ENCODE measurements around the gene E2F8.
"Not testable (repeated sequence)": the region's sequence is repeated elsewhere in the genome, so short reads cannot be mapped to it uniquely, and the experiment has no call there.

Gene E2F8, protein sequence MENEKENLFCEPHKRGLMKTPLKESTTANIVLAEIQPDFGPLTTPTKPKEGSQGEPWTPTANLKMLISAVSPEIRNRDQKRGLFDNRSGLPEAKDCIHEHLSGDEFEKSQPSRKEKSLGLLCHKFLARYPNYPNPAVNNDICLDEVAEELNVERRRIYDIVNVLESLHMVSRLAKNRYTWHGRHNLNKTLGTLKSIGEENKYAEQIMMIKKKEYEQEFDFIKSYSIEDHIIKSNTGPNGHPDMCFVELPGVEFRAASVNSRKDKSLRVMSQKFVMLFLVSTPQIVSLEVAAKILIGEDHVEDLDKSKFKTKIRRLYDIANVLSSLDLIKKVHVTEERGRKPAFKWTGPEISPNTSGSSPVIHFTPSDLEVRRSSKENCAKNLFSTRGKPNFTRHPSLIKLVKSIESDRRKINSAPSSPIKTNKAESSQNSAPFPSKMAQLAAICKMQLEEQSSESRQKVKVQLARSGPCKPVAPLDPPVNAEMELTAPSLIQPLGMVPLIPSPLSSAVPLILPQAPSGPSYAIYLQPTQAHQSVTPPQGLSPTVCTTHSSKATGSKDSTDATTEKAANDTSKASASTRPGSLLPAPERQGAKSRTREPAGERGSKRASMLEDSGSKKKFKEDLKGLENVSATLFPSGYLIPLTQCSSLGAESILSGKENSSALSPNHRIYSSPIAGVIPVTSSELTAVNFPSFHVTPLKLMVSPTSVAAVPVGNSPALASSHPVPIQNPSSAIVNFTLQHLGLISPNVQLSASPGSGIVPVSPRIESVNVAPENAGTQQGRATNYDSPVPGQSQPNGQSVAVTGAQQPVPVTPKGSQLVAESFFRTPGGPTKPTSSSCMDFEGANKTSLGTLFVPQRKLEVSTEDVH

DNA sequence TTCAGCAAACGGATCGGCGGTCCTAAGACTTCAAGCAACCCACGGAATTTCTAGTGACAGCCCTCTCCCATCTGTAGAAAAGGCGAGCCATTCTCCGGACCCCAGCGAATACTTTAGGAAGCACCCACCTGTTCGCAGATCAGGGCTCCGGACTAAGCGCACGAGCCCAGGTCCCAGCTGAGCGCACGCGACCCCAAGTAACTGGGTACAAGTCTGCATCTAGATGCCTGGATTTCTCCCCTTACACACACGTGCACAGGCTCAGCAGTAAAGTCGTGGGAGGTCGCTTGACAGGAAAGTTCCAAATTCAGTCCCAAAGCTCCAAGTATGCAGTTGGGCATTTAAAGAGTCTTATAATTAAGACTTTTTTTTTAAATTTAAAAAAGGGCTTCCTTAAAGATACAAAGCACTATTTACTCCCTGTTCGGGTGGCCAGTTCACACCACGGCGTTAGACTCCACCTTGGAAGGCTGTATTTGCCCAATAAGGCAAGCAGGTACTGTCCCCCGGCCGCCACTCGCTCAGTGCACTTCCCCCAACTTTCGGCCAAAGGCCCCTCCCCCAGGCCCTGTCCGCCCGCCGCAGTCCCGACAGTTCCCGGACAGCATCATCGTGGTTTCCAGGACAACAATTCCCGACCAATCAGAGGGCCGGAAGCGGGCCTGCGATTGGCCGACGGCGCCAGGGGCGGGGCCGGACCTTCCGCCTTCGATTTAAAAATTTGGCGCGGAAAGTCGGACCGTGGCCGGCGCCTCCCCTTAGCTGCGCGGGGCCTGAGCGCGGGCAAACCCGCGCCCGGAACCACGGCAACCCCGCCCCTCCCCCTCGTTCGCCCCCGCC is at the start of gene E2F8:
Gene E2F8 (minus strand): TSS at position 526 of the 840 bp plus-strand sequence. CDS start 824 bp downstream, outside the sequence.
- Histone ChIP-seq H3K9me3 (ENCODE audit: low read length) (no peaks in the 10 kb centered on the region), H2AFZ (ENCODE audit: low read depth, low read length) (peak within 1 kb of the TSS; percentile 82), H3K27me3 (ENCODE audit: insufficient read depth, low read length) (peaks cover 30% of the 10 kb centered on the region), H3K4me1 (ENCODE audit: insufficient read depth, low read length) (peaks cover 12% of the 10 kb centered on the region), H3K36me3 (ENCODE audit: insufficient read depth, low read length) (peaks cover 16% of the 10 kb centered on the region), H3K4me3 (ENCODE audit: low read length) (peak within 1 kb of the TSS; percentile 91)

DNA sequence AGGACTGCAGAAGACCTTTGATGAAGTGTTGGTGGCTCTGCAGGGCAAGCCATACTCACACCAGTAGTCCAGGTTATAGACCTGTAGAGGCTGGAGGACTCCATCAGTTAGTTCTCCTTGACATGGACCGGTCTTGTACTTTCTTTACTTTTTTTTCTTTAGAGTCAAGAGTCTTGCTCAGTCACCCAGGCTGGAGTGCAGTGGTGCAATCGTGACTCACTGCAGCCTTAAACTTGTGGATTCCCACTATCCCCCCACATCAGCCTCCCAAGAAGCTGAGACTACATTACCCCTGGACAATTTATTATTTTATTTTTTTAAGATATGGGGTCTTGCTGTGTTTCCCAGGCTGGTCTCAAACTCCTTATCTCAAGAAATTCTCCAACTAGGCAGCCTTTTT is 49.6 kb upstream of the E2F8 start:
- Histone ChIP-seq H3K36me3 (ENCODE audit: insufficient read depth, low read length) (no peaks in the 10 kb centered on the region), H3K27me3 (ENCODE audit: insufficient read depth, low read length) (peaks cover 19% of the 10 kb centered on the region), H2AFZ (ENCODE audit: low read depth, low read length) (no peak overlapping the region), H3K4me3 (ENCODE audit: low read length) (no peak overlapping the region), H3K4me1 (ENCODE audit: insufficient read depth, low read length) (no peaks in the 10 kb centered on the region), H3K9me3 (ENCODE audit: low read length) (no peaks in the 10 kb centered on the region)

DNA sequence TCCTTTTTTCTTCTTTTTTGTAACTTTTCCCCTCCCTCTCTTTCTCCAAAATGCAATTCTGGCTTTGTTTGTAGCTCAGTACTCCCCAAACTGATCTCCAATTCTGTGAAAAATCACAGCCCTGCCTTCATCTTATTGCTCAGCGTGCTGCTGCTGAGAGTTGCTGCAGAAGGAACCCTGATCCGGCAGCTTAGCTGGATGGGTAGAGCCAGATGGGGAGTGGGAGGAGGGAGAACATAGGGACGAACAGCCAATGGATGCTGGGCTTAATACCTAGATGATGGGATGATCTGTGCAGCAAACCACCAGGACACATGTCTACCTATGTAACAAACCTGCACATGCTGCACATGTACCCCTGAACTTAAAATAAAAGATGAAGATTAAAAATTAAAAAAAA is 47.5 kb upstream of the E2F8 start:
- Histone ChIP-seq H3K9me3 (ENCODE audit: low read length) (no peaks in the 10 kb centered on the region), H3K27me3 (ENCODE audit: insufficient read depth, low read length) (peaks cover 23% of the 10 kb centered on the region), H3K4me1 (ENCODE audit: insufficient read depth, low read length) (no peaks in the 10 kb centered on the region), H2AFZ (ENCODE audit: low read depth, low read length) (no peak overlapping the region), H3K4me3 (ENCODE audit: low read length) (no peak overlapping the region), H3K36me3 (ENCODE audit: insufficient read depth, low read length) (no peaks in the 10 kb centered on the region)

DNA sequence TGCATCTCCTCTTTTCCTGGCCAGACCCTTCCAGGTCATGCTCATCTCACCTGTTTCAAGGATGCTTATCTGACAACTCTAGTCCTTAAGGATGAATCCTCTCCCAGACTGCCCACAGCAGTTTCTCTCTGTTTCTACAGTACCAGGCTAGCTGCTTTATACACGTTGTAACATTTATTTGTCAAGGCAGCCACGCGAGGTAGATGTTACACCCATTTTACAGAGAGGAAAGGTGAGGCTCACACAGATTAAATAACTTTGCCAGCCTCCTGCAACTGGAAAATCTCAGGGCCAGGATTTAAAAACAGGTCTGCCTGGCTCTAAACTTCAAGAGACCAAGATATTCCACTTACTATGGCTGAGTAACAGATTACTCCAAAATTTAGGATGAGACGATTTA is 45.7 kb upstream of the E2F8 start:
- Histone ChIP-seq H3K4me3 (ENCODE audit: low read length) (no peak overlapping the region), H3K4me1 (ENCODE audit: insufficient read depth, low read length) (no peaks in the 10 kb centered on the region), H3K36me3 (ENCODE audit: insufficient read depth, low read length) (no peaks in the 10 kb centered on the region), H3K27me3 (ENCODE audit: insufficient read depth, low read length) (peaks cover 23% of the 10 kb centered on the region), H2AFZ (ENCODE audit: low read depth, low read length) (no peak overlapping the region), H3K9me3 (ENCODE audit: low read length) (no peaks in the 10 kb centered on the region)

DNA sequence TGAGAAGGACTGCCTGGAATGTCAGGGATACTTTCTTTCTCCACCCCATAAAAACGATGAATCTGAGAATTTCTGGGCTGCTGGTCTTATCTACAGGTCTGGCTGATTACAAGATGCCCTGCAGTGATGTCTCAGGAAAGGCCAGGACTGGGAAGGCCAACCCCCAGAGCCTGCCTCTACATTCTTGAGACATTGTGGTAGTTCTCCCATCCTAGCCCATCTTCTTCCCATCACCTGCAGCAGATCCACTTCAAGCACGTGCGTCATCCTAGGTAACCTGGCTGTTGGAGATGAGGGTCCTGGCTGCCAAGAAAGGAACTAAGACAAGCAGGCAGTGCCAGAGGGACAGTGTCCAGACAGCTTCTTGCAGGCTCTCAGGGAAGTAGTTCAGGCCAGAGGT is 44.1 kb upstream of the E2F8 start:
- Histone ChIP-seq H3K4me3 (ENCODE audit: low read length) (no peak overlapping the region), H3K27me3 (ENCODE audit: insufficient read depth, low read length) (peaks cover 16% of the 10 kb centered on the region), H3K36me3 (ENCODE audit: insufficient read depth, low read length) (no peaks in the 10 kb centered on the region), H3K9me3 (ENCODE audit: low read length) (no peaks in the 10 kb centered on the region), H3K4me1 (ENCODE audit: insufficient read depth, low read length) (no peaks in the 10 kb centered on the region), H2AFZ (ENCODE audit: low read depth, low read length) (no peak overlapping the region)

DNA sequence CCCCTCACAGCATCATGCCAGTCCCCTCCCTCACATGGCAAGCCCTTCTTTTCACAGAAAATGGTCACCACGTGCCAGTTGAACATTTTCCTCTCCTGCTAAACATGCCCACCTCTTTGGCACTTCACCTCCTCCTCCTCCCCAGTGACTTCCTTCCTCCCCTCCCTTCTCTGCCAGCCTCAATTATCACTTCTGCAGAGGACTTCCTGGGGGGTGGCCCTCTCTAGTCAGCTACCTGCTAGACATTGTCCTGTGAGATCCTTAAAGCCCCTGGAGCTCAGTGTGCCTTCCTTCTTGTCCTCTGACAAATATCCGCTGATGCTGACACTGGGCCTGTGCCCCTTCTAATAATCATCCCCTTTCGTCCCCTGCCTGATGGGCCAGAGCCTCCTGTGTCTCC is 43.2 kb upstream of the E2F8 start:
- no peaks in the 10 kb centered on the region for H3K4me1 ChIP-seq (ENCODE audit: insufficient read depth, low read length)
- H3K27me3 ChIP-seq (ENCODE audit: insufficient read depth, low read length) = peaks cover 14% of the 10 kb centered on the region
- no peaks in the 10 kb centered on the region for H3K36me3 ChIP-seq (ENCODE audit: insufficient read depth, low read length)
- H2AFZ ChIP-seq (ENCODE audit: low read depth, low read length) = no peak overlapping the region
- no peaks in the 10 kb centered on the region for H3K9me3 ChIP-seq (ENCODE audit: low read length)
- H3K4me3 ChIP-seq (ENCODE audit: low read length) = no peak overlapping the region

DNA sequence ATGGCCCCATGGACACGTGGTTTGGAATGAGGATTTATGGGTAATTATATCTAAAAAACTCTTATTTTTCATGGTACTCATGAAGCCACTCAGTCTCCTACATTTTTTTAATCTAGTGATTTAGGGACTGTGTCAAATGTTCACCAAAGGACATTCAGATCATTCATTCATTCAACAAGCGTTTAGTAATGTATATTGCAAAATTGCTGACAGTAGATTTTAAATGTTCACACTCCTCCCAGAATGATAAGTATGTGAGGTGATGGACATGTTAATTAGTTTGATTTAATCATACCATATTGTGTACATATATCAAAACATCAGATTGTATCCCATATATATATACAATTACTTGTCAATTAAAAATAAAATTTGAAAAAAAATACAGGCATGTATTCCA is 40.8 kb upstream of the E2F8 start:
- Histone ChIP-seq H3K36me3 (ENCODE audit: insufficient read depth, low read length) (no peaks in the 10 kb centered on the region), H3K4me3 (ENCODE audit: low read length) (no peak overlapping the region), H3K9me3 (ENCODE audit: low read length) (no peaks in the 10 kb centered on the region), H3K4me1 (ENCODE audit: insufficient read depth, low read length) (no peaks in the 10 kb centered on the region), H3K27me3 (ENCODE audit: insufficient read depth, low read length) (peaks cover 17% of the 10 kb centered on the region), H2AFZ (ENCODE audit: low read depth, low read length) (no peak overlapping the region)

DNA sequence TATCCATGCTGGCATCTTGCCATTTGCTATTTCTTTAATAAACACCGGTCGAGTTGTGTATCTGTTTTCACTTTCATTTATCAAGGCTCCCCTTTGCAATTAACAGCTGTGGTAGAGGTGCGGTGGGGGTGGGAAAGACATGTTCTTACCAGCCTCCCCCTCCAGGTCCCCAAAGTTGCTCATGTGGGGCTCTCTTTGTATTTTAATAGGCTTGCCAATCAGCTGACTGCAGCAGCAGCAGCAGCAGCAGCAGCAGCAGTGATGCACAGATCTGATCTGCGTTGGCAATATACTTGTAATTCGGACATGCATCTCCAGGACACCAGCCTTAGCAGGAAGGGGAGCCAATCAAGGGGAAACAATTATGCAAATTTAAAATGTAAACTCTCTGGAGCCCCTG is 40.3 kb upstream of the E2F8 start:
- peaks cover 17% of the 10 kb centered on the region for H3K27me3 ChIP-seq (ENCODE audit: insufficient read depth, low read length)
- no peaks in the 10 kb centered on the region for H3K36me3 ChIP-seq (ENCODE audit: insufficient read depth, low read length)
- H3K4me1 ChIP-seq (ENCODE audit: insufficient read depth, low read length) = no peaks in the 10 kb centered on the region
- no peaks in the 10 kb centered on the region for H3K9me3 ChIP-seq (ENCODE audit: low read length)
- H3K4me3 ChIP-seq (ENCODE audit: low read length) = no peak overlapping the region
- H2AFZ ChIP-seq (ENCODE audit: low read depth, low read length) = no peak overlapping the region

DNA sequence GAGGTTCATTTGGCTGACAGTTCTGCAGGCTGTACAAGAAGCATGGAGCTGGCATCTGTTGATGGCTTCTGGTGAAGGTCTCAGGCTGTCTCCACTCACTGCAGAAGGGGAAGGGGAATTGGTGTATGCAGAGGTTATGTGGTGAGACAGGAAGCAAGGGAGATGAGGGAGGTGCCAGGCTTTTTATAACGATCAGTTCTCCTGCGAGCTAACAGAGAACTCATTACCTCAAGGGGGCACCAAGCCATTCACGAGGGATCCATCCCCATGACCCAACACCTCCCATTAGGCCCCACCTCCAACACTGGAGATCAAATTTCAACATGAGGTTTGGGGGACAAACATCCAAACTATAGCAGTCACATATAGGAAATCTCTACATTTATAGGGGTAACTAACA is 38.7 kb upstream of the E2F8 start:
- no peaks in the 10 kb centered on the region for H3K9me3 ChIP-seq (ENCODE audit: low read length)
- H3K36me3 ChIP-seq (ENCODE audit: insufficient read depth, low read length) = no peaks in the 10 kb centered on the region
- no peak overlapping the region for H3K4me3 ChIP-seq (ENCODE audit: low read length)
- peaks cover 25% of the 10 kb centered on the region for H3K27me3 ChIP-seq (ENCODE audit: insufficient read depth, low read length)
- no peak overlapping the region for H2AFZ ChIP-seq (ENCODE audit: low read depth, low read length)
- H3K4me1 ChIP-seq (ENCODE audit: insufficient read depth, low read length) = no peaks in the 10 kb centered on the region

DNA sequence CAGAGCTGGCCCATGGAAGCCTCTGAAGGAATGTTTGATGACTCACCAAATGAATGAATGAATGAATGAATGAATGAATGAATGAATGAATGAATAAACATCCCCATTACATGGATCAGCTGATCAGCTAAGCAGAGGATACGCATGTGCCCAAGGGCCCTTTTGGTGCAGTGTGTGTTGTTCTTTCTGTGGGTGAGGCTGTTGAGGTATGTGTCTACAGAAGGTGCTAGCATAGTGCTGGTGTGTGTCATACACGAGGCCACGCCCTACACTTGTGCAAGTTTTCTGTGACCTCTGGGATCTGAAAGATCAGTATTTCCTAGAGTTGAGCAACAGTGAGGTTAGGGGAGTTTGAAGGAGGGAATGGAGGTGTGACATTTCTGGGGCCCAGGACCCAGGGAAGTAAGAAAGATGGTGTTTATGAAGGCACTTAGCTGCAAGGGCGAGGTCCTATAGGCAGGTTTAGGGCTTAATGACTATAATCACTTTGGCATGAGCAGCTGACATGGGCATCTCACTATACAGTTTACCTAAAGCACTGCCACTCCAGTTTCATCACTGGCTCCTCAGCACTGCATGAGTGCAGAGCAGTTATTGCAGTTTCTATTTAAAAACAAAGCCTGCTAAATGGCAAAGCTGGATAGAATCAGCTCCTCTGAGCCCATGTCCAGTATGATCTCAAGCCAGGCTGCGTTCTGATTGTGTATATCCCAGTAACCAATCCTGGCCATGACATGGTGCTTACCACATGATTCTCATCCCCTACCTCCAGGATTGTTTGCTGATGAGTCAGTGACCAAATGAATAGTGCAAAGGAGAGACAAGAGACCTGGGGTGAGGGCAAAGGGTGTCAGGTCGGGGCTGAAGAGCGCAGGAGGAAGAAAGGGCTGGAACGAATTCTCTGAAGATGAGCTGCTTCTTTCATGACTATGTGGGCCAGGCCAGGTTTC is 36.4 kb upstream of the E2F8 start:
- Histone ChIP-seq H3K9me3 (ENCODE audit: low read length) (no peaks in the 10 kb centered on the region), H3K36me3 (ENCODE audit: insufficient read depth, low read length) (no peaks in the 10 kb centered on the region), H3K27me3 (ENCODE audit: insufficient read depth, low read length) (peaks cover 20% of the 10 kb centered on the region), H2AFZ (ENCODE audit: low read depth, low read length) (no peak overlapping the region), H3K4me3 (ENCODE audit: low read length) (no peak overlapping the region), H3K4me1 (ENCODE audit: insufficient read depth, low read length) (no peaks in the 10 kb centered on the region)

DNA sequence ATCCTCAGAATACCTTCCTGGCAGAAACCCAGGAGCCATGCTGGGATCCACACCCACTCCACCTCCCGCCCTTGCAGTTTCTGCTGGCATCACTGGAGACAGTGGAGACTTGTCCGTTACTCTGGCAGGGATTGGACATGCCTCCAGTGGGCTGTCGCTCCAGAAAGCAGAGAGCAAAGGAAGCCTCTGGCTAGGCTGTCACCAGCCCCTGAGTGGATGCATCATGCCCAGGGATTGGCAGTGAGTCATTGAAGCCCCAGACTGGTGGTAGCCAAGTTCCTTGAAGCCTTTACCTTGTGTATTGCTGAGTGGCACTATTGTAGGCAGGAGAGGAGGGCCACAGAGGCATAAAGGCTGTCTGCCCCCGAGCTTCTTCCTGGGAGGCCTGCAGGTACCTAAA is 34.8 kb upstream of the E2F8 start:
- Histone ChIP-seq H3K4me1 (ENCODE audit: insufficient read depth, low read length) (no peaks in the 10 kb centered on the region), H3K9me3 (ENCODE audit: low read length) (no peaks in the 10 kb centered on the region), H3K36me3 (ENCODE audit: insufficient read depth, low read length) (no peaks in the 10 kb centered on the region), H3K27me3 (ENCODE audit: insufficient read depth, low read length) (peaks cover 20% of the 10 kb centered on the region), H3K4me3 (ENCODE audit: low read length) (no peak overlapping the region), H2AFZ (ENCODE audit: low read depth, low read length) (no peak overlapping the region)

DNA sequence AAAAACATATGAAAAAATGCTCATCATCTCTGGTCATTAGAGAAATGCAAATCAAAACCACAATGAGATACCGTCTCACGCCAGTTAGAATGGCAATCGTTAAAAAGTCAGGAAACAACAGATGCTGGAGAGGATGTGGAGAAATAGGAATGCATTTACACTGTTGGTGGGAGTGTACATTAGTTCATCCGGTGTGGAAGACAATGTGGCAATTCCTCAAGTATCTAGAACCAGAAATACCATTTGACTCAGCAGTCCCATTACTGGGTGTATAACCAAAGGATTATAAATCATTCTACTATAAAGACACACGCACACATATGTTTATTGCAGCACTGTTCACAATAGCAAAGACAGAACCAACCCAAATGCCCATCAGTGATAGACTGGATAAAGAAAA is 32.5 kb upstream of the E2F8 start:
- not testable (repeated sequence) for H3K9me3 ChIP-seq (ENCODE audit: low read length); H3K36me3 ChIP-seq (ENCODE audit: insufficient read depth, low read length); H3K4me1 ChIP-seq (ENCODE audit: insufficient read depth, low read length); H2AFZ ChIP-seq (ENCODE audit: low read depth, low read length); H3K4me3 ChIP-seq (ENCODE audit: low read length)
- peaks cover 26% of the 10 kb centered on the region for H3K27me3 ChIP-seq (ENCODE audit: insufficient read depth, low read length)

Measured in neuron (in vitro differentiated cells).